HG02852 (cell line): ENCODE results near the gene FRYL.

Experiments
- ATAC-seq: cut with Tn5 transposase; IDR thresholded peaks from one replicate; pipeline ENCODE4 v1.9.1; 2021; ENCODE audit warnings: mild to moderate bottlenecking, moderate library complexity; ENCODE audit not compliant: unreplicated experiment

Gene FRYL

GRCh38 chr4:48570646-48571220 is 209.3 kb downstream of the FRYL start:
- ATAC-seq: no peak

GRCh38 chr4:48566034-48566384 is 214.1 kb downstream of the FRYL start:
- no peak for ATAC-seq

- peak; percentile 45 for ATAC-seq
These were observed 214.6 kb downstream of the FRYL start for GRCh38 chr4:48565362-48566033.

- ATAC-seq: no peak
These were observed 215.9 kb downstream of the FRYL start for GRCh38 chr4:48564151-48564550.

GRCh38 chr4:48558819-48559218 is 221.3 kb downstream of the FRYL start:
- no peak for ATAC-seq

GRCh38 chr4:48558026-48558425 is 222.1 kb downstream of the FRYL start:
- ATAC-seq: no peak

GRCh38 chr4:48557478-48557877 is 222.6 kb downstream of the FRYL start:
- no peak for ATAC-seq

GRCh38 chr4:48556268-48556667 is 223.8 kb downstream of the FRYL start:
- ATAC-seq: no peak

GRCh38 chr4:48554606-48555005 is 225.5 kb downstream of the FRYL start:
- ATAC-seq: no peak

- no peak for ATAC-seq
These were observed 226.4 kb downstream of the FRYL start for GRCh38 chr4:48553720-48554119.

GRCh38 chr4:48546336-48546735 is 233.7 kb downstream of the FRYL start:
- ATAC-seq: no peak

GRCh38 chr4:48543796-48544195 is 236.3 kb downstream of the FRYL start:
- ATAC-seq: no peak

- ATAC-seq: no peak
These were observed 237.2 kb downstream of the FRYL start for GRCh38 chr4:48542888-48543287.

- no peak for ATAC-seq
These were observed 240.5 kb downstream of the FRYL start for GRCh38 chr4:48539597-48539996.

- no peak for ATAC-seq
These were observed 241.7 kb downstream of the FRYL start for GRCh38 chr4:48538358-48538757.

- no peak for ATAC-seq
These were observed 253.7 kb downstream of the FRYL start for GRCh38 chr4:48526406-48526805.

- ATAC-seq: no peak
These were observed 261.9 kb downstream of the FRYL start for GRCh38 chr4:48518143-48518542.

GRCh38 chr4:48509543-48509942 is 270.5 kb downstream of the FRYL start:
- ATAC-seq: no peak

- no peak for ATAC-seq
These were observed 273.4 kb downstream of the FRYL start for GRCh38 chr4:48506716-48507115.

- ATAC-seq: no peak
These were observed 275.7 kb downstream of the FRYL start for GRCh38 chr4:48504352-48504751.

- no peak for ATAC-seq
These were observed 276.1 kb downstream of the FRYL start for GRCh38 chr4:48504026-48504330.

GRCh38 chr4:48503233-48504025 is 276.6 kb downstream of the FRYL start:
- ATAC-seq: no peak
